Measurements from ENCODE around the gene MPPED1. TPM values are rescaled to one million over a fixed set of nuclear protein-coding genes. Genes with fewer than 3 reads are reported as not detected.

MPPED1 gene
- total and polyA plus RNA-seq, 5 donors from 2014 or later: not detected

GRCh38 chr22:43479301-43479950 is 67.6 kb downstream of the MPPED1 start:
- DNase-seq: no peak
- H3K36me3 ChIP-seq (ENCODE audit: control insufficient read depth, insufficient read depth, low read length): no peaks in the 10 kb centered on the region
- Mint-ChIP-seq H3K4me1 (peaks cover 0 to 14% (median 3%) of the 10 kb centered on the region in 4 donors), H3K9me3 (no peaks in the 10 kb centered on the region), H3K27ac (no peak overlapping the region), H3K36me3 (no peaks in the 10 kb centered on the region), H3K4me3 (no peak overlapping the region), H3K27me3 (no peaks in the 10 kb centered on the region)
- ATAC-seq (ENCODE audit: low read depth in 2 of 2): no peak
- H3K27me3 ChIP-seq (ENCODE audit: control insufficient read depth, insufficient read depth, low read length): no peaks in the 10 kb centered on the region
- H3K9me3 ChIP-seq (ENCODE audit: control insufficient read depth in 2 of 2, low read length in 2 of 2): no peaks in the 10 kb centered on the region
- no peaks in the 10 kb centered on the region for H3K4me1 ChIP-seq (ENCODE audit: control insufficient read depth, insufficient read depth, low read length, poor library complexity, severe bottlenecking)
- no peak overlapping the region for H3K4me3 ChIP-seq (ENCODE audit: low read depth, low read length)
- no peak overlapping the region for H3K27ac ChIP-seq (ENCODE audit: insufficient read depth, low read length, poor library complexity, severe bottlenecking)

GRCh38 chr22:43479962-43480361 is 68.1 kb downstream of the MPPED1 start:
- Mint-ChIP-seq H3K36me3 (no peaks in the 10 kb centered on the region), H3K9me3 (no peaks in the 10 kb centered on the region), H3K27ac (no peak overlapping the region), H3K27me3 (no peaks in the 10 kb centered on the region), H3K4me1 (peaks cover 0 to 14% (median 3%) of the 10 kb centered on the region in 4 donors), H3K4me3 (no peak overlapping the region)
- H3K4me1 ChIP-seq (ENCODE audit: control insufficient read depth, insufficient read depth, low read length, poor library complexity, severe bottlenecking): no peaks in the 10 kb centered on the region
- H3K9me3 ChIP-seq (ENCODE audit: control insufficient read depth in 2 of 2, low read length in 2 of 2): no peaks in the 10 kb centered on the region
- no peak for DNase-seq
- H3K27ac ChIP-seq (ENCODE audit: insufficient read depth, low read length, poor library complexity, severe bottlenecking): no peak overlapping the region
- H3K4me3 ChIP-seq (ENCODE audit: low read depth, low read length): no peak overlapping the region
- ATAC-seq (ENCODE audit: low read depth in 2 of 2): no peak
- H3K27me3 ChIP-seq (ENCODE audit: control insufficient read depth, insufficient read depth, low read length): no peaks in the 10 kb centered on the region
- no peaks in the 10 kb centered on the region for H3K36me3 ChIP-seq (ENCODE audit: control insufficient read depth, insufficient read depth, low read length)

GRCh38 chr22:43481568-43482317 is 69.9 kb downstream of the MPPED1 start:
- H3K27me3 ChIP-seq (ENCODE audit: control insufficient read depth, insufficient read depth, low read length): no peaks in the 10 kb centered on the region
- no peak overlapping the region for H3K27ac ChIP-seq (ENCODE audit: insufficient read depth, low read length, poor library complexity, severe bottlenecking)
- peak in 2 of 3 donors; percentile 1 to 26 for DNase-seq
- H3K9me3 ChIP-seq (ENCODE audit: control insufficient read depth in 2 of 2, low read length in 2 of 2): no peaks in the 10 kb centered on the region
- no peak overlapping the region for H3K4me3 ChIP-seq (ENCODE audit: low read depth, low read length)
- Mint-ChIP-seq H3K4me3 (peak overlapping the region; percentile 14 to 85 (median 60)), H3K27ac (peak overlapping the region in 2 of 3 donors; percentile 59 to 88), H3K36me3 (no peaks in the 10 kb centered on the region), H3K9me3 (no peaks in the 10 kb centered on the region), H3K4me1 (peaks cover 0 to 14% (median 3%) of the 10 kb centered on the region in 4 donors), H3K27me3 (no peaks in the 10 kb centered on the region)
- no peaks in the 10 kb centered on the region for H3K36me3 ChIP-seq (ENCODE audit: control insufficient read depth, insufficient read depth, low read length)
- ATAC-seq (ENCODE audit: low read depth in 2 of 2): no peak
- no peaks in the 10 kb centered on the region for H3K4me1 ChIP-seq (ENCODE audit: control insufficient read depth, insufficient read depth, low read length, poor library complexity, severe bottlenecking)

GRCh38 chr22:43482318-43482625 is 70.5 kb downstream of the MPPED1 start:
- no peaks in the 10 kb centered on the region for H3K9me3 Mint-ChIP-seq
- H3K36me3 Mint-ChIP-seq: no peaks in the 10 kb centered on the region
- Histone ChIP-seq H3K9me3 (ENCODE audit: control insufficient read depth in 2 of 2, low read length in 2 of 2) (no peaks in the 10 kb centered on the region), H3K4me1 (ENCODE audit: control insufficient read depth, insufficient read depth, low read length, poor library complexity, severe bottlenecking) (no peaks in the 10 kb centered on the region), H3K27ac (ENCODE audit: insufficient read depth, low read length, poor library complexity, severe bottlenecking) (no peak overlapping the region), H3K27me3 (ENCODE audit: control insufficient read depth, insufficient read depth, low read length) (no peaks in the 10 kb centered on the region), H3K36me3 (ENCODE audit: control insufficient read depth, insufficient read depth, low read length) (no peaks in the 10 kb centered on the region), H3K4me3 (ENCODE audit: low read depth, low read length) (no peak overlapping the region)
- no peak overlapping the region for H3K27ac Mint-ChIP-seq
- H3K27me3 Mint-ChIP-seq: no peaks in the 10 kb centered on the region
- H3K4me3 Mint-ChIP-seq: peak overlapping the region in 2 of 4 donors; percentile 14 to 74
- DNase-seq: no peak
- peaks cover 0 to 14% (median 3%) of the 10 kb centered on the region in 4 donors for H3K4me1 Mint-ChIP-seq
- no peak for ATAC-seq (ENCODE audit: low read depth in 2 of 2)

- Mint-ChIP-seq H3K27ac (no peak overlapping the region), H3K4me1 (peaks cover 0 to 14% (median 3%) of the 10 kb centered on the region in 4 donors), H3K9me3 (no peaks in the 10 kb centered on the region), H3K36me3 (no peaks in the 10 kb centered on the region), H3K27me3 (no peaks in the 10 kb centered on the region), H3K4me3 (no peak overlapping the region)
- H3K4me1 ChIP-seq (ENCODE audit: control insufficient read depth, insufficient read depth, low read length, poor library complexity, severe bottlenecking): no peaks in the 10 kb centered on the region
- no peak for DNase-seq
- H3K36me3 ChIP-seq (ENCODE audit: control insufficient read depth, insufficient read depth, low read length): no peaks in the 10 kb centered on the region
- no peak overlapping the region for H3K27ac ChIP-seq (ENCODE audit: insufficient read depth, low read length, poor library complexity, severe bottlenecking)
- no peaks in the 10 kb centered on the region for H3K27me3 ChIP-seq (ENCODE audit: control insufficient read depth, insufficient read depth, low read length)
- no peaks in the 10 kb centered on the region for H3K9me3 ChIP-seq (ENCODE audit: control insufficient read depth in 2 of 2, low read length in 2 of 2)
- H3K4me3 ChIP-seq (ENCODE audit: low read depth, low read length): no peak overlapping the region
- no peak for ATAC-seq (ENCODE audit: low read depth in 2 of 2)
Observed at GRCh38 chr22:43483266-43483665, 71.5 kb downstream of the MPPED1 start.

GRCh38 chr22:43483669-43484068 is 71.9 kb downstream of the MPPED1 start:
- Mint-ChIP-seq H3K36me3 (no peaks in the 10 kb centered on the region), H3K27me3 (no peaks in the 10 kb centered on the region), H3K9me3 (no peaks in the 10 kb centered on the region), H3K27ac (no peak overlapping the region), H3K4me3 (no peak overlapping the region), H3K4me1 (peaks cover 0 to 14% (median 3%) of the 10 kb centered on the region in 4 donors)
- no peak overlapping the region for H3K4me3 ChIP-seq (ENCODE audit: low read depth, low read length)
- H3K27me3 ChIP-seq (ENCODE audit: control insufficient read depth, insufficient read depth, low read length): no peaks in the 10 kb centered on the region
- H3K4me1 ChIP-seq (ENCODE audit: control insufficient read depth, insufficient read depth, low read length, poor library complexity, severe bottlenecking): no peaks in the 10 kb centered on the region
- H3K27ac ChIP-seq (ENCODE audit: insufficient read depth, low read length, poor library complexity, severe bottlenecking): no peak overlapping the region
- H3K9me3 ChIP-seq (ENCODE audit: control insufficient read depth in 2 of 2, low read length in 2 of 2): no peaks in the 10 kb centered on the region
- ATAC-seq (ENCODE audit: low read depth in 2 of 2): no peak
- H3K36me3 ChIP-seq (ENCODE audit: control insufficient read depth, insufficient read depth, low read length): no peaks in the 10 kb centered on the region
- DNase-seq: no peak

- ATAC-seq (ENCODE audit: low read depth in 2 of 2) (no peak), DNase-seq (no peak)
- peaks cover 0 to 14% (median 3%) of the 10 kb centered on the region in 4 donors for H3K4me1 Mint-ChIP-seq
- no peaks in the 10 kb centered on the region for H3K36me3 ChIP-seq (ENCODE audit: control insufficient read depth, insufficient read depth, low read length)
- no peaks in the 10 kb centered on the region for H3K9me3 Mint-ChIP-seq
- H3K36me3 Mint-ChIP-seq: no peaks in the 10 kb centered on the region
- H3K27ac Mint-ChIP-seq: no peak overlapping the region
- H3K27ac ChIP-seq (ENCODE audit: insufficient read depth, low read length, poor library complexity, severe bottlenecking): no peak overlapping the region
- no peak overlapping the region for H3K4me3 ChIP-seq (ENCODE audit: low read depth, low read length)
- H3K9me3 ChIP-seq (ENCODE audit: control insufficient read depth in 2 of 2, low read length in 2 of 2): no peaks in the 10 kb centered on the region
- H3K4me1 ChIP-seq (ENCODE audit: control insufficient read depth, insufficient read depth, low read length, poor library complexity, severe bottlenecking): no peaks in the 10 kb centered on the region
- no peak overlapping the region for H3K4me3 Mint-ChIP-seq
- H3K27me3 ChIP-seq (ENCODE audit: control insufficient read depth, insufficient read depth, low read length): no peaks in the 10 kb centered on the region
- no peaks in the 10 kb centered on the region for H3K27me3 Mint-ChIP-seq
Observed at GRCh38 chr22:43484227-43484626, 72.4 kb downstream of the MPPED1 start.

Measured in CD4-positive, CD25-positive, alpha-beta regulatory T cell (primary cell).